T-helper 2 cell (primary cell): ENCODE data around the gene SLC22A13.
"Not testable (repeated sequence)": the region's sequence is repeated elsewhere in the genome, so short reads cannot be mapped to it uniquely, and the experiment has no call there.

Experiments
- DNase-seq, 5 experiments: peaks; one replicate each; pipeline versions ENCODE4 v3.0.0 to v3.0.0-alpha.2; 2012 to 2022

SLC22A13 gene

GRCh38 chr3:38307599-38307998 lies 42.0 kb downstream of the SLC22A13 start:
- DNase-seq = no peak

DNA sequence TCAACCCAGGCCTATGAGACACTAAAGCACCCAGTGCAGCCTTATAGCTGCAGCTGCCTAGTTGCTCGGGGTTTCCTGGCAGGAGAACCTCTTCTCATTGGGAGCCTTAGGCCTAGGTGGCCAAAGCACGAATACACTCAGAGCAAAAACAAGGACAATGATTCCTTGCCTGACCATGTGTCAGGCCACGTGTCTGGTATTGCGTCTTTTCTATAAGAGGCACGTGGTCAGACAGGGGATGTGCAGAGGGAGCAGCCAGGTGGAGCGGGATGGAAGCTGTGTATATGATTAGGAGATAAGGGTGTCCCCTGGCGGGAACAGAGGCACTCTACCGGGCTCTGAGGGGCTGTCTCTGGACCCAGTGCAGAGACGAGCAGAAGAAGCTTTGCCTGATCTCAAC lies 42.8 kb downstream of the SLC22A13 start:
- no peak for DNase-seq

- no peak for DNase-seq
Measured at GRCh38 chr3:38311476-38311875, 45.9 kb downstream of the SLC22A13 start.

DNA sequence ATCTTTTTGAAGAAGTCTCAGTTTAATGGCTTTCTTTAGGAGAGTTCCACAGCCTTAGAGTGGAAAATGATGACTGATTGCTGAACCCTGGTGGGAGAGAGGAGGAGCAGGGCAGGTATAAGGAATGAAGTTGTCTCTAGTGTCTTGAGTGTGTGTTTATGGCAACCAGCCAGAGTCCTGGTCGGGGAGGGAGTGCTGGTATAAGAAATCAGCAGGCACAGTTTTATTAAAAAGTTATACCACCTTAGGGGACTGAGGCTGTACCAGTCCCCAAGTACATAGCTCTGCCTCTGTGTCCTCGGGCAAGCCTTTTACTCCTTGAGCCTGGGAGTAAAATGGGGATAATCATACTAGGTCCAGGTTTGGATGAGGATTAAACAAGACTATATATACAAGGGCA lies 46.3 kb downstream of the SLC22A13 start:
- DNase-seq = no peak

DNA sequence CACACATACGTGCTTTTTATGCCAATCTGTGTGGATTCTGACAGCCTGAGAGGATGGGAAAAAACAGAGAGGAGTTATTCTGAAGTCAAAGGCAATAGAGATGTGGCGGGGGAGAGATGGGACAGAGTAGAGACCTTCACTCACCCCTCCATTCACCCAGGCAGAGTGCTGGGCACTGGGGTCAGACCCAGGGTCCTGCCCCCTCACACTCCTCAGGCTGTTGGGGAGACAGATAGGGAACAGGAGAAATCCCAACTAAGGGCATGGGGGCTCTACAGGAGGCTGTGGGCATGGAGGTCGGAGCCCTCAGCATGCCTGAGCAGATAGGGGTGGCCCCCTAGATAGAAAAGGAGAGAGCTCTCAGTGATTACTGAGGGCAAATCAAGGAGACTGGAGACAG lies 46.7 kb downstream of the SLC22A13 start:
- DNase-seq = no peak

DNA sequence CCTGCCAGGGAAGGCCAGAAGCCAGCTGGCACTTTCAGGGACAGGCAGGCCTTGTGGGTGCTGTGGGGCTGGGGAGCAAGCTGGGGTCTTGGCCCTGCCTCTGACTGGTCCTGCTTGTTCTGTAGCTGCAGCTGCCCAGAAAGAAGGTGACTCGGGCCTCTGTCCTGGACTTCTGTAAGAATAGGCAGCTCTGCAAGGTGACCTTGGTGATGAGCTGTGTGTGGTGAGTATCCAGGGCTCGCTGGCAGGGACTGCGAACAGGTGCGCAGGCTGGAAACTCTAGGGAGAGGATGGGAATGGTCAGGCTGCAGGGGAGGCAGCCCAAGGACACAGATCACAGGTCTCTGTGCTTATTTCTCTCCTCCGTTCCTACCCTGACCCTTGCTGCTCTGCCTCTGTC lies 47.7 kb downstream of the SLC22A13 start:
- DNase-seq = no peak

DNA sequence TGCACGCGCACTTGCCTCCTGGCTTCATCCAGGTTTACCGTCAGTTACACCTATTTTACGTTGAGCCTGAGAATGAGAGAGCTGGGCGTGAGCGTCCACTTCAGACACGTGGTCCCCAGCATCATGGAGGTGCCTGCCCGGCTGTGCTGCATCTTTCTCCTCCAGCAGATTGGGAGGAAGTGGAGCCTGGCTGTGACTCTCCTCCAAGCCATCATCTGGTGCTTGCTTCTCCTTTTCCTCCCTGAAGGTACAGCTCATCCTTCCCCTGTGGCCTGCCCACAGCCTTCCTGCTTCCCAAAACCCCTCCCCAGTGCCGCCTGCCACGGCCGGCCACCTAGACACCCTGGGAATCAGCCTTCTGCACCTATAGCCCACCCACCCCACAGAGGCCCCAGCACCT lies 48.1 kb downstream of the SLC22A13 start:
- no peak for DNase-seq

DNA sequence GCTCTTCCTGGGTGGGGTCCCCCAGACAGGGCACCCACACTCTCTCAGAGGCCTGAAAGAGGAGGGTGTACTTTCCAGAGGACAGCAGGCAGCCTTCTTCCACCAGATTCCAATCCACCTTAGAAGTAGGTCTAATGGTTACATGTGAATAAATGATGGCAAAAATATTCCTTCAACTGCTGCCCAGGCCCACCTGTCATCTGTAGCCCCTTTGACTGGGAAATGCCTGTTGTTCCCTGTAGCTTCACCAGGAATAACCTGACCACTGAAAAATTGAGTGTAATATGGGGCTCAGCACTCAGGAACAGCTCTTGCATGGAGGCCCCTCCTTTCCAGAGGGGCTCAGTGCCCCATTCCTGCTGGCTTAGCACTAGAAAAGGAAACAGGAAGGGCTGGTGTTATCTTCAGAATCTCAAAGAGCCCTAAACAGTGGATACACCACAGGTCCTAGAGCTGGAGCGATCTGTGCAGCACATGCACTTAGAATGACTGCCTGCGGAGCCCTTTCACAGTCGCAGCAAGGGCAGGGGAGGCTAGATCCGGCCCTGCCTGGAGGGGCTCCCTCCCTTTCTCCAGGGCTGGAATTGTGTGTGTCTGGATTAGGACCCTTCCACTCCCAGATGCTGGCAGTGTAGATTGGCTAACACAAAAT lies 48.6 kb downstream of the SLC22A13 start:
- DNase-seq = no peak

DNA sequence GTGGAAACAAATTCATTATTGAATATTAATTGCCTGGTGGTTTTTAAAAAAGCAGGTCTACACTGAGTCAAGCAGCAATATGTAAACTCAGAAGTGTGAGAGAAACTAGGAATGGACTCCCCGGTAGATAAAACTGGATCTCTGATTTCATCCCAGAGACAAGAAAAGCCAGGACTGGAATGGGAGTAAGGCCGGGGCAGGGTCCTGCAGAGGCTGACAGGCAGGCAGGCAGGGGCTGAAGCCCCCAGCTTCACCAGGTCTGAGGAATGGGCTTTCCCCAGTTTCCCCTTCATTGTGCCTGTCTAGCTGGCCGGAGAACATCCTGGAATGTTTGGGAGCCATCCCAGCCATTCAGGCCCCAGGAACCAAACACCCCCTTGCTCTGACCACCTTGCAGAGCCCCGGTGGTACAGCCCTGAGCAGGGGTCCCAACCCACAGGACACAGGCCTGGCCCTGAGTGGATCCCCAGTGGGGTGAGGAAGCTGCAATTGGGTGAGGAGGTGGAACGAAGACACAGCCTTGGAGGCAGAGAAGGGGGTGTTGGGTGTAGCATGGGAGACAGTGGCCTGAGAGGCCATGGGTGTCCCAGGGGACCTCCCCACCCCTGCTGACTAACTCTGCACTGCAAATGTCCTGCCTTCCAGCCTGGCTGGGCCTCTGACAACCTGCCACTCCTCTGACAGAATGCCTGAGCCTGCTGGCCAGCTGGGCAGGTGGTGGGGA lies 49.3 kb downstream of the SLC22A13 start:
- no peak for DNase-seq

DNA sequence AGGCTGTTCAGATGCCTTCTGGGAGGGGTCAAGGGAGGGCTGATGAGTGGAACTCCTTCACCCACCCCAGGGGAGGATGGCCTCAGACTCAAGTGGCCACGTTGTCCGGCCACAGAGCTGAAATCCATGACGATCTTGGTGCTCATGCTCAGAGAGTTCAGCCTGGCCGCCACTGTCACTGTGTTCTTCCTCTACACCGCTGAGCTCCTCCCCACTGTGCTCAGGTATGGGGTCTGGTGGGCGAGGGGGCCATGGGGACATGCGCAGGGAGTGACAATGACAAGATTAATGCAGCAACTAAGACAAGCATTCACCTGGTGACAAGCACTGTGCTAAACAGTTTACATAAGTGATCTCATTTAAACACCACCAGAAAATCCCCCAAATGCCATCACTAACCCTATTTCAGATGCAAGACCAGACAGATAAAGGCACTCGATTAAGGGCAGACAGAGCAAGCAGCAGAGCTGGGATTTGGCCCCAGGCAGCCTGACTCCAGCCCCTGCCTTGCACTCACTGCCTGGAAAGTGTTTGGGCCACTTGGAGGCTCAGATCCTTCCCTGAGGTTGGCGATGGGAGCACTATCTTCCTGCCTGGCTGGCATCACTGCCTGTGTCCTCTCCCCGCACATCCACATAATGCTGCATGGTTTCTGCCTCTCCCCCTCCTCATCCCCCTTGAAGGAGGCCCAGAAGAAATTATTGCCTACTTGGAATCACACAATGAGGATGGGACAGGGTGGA lies 50.0 kb downstream of the SLC22A13 start:
- no peak for DNase-seq

- no peak for DNase-seq
Measured at GRCh38 chr3:38316356-38317191, 51.0 kb downstream of the SLC22A13 start.

DNA sequence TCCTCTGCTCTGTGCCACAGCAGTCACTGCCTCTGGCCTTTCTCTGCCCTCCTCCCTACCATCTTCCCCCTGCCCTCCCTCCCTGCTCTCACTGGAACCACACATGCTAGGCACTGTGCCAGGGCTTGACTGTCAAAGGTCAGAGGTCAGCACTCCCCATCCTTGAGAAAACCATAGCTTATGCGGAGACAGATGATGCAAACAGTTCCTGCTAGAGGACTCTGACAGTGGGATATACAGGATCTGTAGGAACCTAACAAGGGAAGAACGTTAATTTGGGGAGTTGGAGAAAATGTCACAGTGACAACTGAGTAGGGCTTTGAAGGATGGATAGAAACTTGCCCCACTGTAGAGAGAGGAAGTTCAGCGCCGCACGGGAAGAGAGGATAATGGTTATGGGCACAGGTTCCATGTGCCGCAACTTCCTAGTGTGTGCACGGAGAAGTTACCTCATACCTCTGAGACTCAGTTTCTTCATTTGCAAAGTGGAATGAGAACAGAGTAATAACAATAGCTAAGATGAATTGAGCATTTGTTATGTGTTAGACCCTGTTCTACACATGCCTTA lies 51.7 kb downstream of the SLC22A13 start:
- DNase-seq = no peak

- no peak for DNase-seq
Measured at GRCh38 chr3:38318766-38319671, 53.4 kb downstream of the SLC22A13 start.

DNA sequence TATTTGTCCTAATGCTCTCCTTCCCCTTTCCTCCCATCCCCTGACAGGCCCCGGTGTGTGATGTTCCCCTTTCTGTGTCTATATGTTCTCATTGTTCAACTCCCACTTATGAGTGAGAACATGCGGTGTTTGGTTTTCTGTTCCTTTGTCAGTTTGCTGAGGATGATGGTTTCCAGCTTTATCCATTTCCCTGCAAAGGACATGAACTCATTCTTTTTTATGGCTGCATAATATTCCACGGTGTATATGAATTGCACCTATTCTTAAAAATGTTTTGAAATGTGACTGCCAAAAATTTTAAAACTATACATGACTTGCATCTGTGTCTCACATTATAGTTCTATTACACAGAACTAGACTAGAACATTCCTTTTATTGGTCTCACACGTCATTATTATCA lies 55.0 kb downstream of the SLC22A13 start:
- not testable (repeated sequence) for DNase-seq

- no peak for DNase-seq
Measured at GRCh38 chr3:38323060-38323459, 57.4 kb downstream of the SLC22A13 start.

GRCh38 chr3:38325256-38325655 lies 59.6 kb downstream of the SLC22A13 start:
- no peak for DNase-seq

DNA sequence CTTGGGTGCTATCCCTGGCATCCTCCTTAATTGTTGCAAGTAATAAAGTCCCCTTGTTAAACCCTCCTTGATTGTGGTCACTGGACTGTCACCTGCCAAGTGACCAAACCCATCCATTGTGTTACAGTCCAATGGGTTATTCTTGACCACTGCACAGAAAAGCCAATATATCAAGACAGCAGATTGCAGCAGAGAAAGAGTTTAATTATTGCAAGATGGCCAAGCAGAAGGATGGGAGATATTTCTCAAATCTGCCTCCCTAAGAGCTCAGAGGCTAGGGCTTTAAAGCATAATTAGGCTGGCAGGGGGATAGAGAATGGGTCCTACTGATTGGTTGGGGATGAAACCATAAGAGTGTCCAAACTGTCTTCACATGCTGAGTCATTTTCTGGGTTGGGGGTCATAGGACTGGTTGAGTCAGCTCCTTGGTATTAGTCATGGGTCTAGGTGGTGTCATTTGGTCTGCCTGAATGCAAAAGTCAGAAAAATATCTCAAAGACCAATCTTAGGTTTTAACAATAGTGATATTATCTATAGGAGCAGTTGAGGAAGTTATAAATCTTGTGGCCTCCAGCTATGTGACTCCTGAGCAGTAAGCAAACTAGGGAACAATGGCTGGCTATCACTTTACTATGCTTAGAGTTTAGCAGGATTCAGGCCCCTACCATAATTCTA lies 61.9 kb downstream of the SLC22A13 start:
- DNase-seq = peak in 1 of 5 experiments; percentile 58
